ENCODE data around the gene FIGN. TPM values are rescaled to one million over a fixed set of nuclear protein-coding genes. Genes with fewer than 3 reads are reported as not detected.

FIGN gene
- total and polyA plus RNA-seq, 10 of the 15 experiments (the other 5 are each of a cell fraction or from before 2014, with no cell fraction given), result under 0.01 to 0.01 TPM; not detected in 8

DNA sequence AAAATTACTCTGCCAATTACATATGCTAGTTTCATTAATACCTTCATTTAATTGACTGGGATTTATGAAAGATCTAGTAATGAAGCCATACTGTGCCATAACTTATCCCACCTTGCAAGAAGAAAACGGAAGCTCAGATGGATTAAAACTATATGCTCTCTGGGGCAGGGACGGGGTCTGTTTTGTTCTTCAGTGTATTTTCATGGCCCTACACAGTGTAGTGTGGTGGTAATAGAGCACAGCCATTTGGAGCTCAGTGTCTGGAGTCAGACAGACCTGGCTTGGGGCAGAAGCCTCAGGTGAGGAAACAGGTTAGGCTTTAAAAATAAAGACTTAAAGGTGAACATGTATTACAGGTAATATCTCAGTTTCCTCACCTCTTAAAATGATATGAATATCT, 62.3 kb downstream of the FIGN start:
- no peak for FAIRE-seq
- POLR2A ChIA-PET, result no interaction called here

More for the DNA sequence above, 62.3 kb downstream of the FIGN start:
- SMC1A ChIA-PET (ENCODE audit: uncharacterized antibody, unreplicated experiment), result interaction anchor here (1.3 kb wide), 1 partner anchor 11 kb away, joined by 3 read pairs; no protein-coding TSS in a partner anchor
- Histone ChIP-seq H3K27me3 (replicated peaks in 1 of 2; ENCODE audit: control insufficient read depth in 2 of 2, insufficient read depth in 2 of 2, low read length in 1 of 2) (no peaks in the 10 kb centered on the region), H3K79me2 (ENCODE audit: control insufficient read depth, insufficient read depth, low read length) (no peaks in the 10 kb centered on the region), H3K27ac (ENCODE audit: control insufficient read depth, insufficient read depth) (no peak overlapping the region), H4K20me1 (ENCODE audit: control insufficient read depth, insufficient read depth) (no peaks in the 10 kb centered on the region), H3K4me1 (ENCODE audit: control insufficient read depth, insufficient read depth, low read length) (no peaks in the 10 kb centered on the region), H2AFZ (ENCODE audit: control insufficient read depth, low read depth, low read length) (no peak overlapping the region), H3K36me3 (ENCODE audit: control insufficient read depth in 2 of 2, insufficient read depth in 2 of 2, low read length in 1 of 2) (no peaks in the 10 kb centered on the region), H3K4me3 (no peak overlapping the region), H3K4me2 (ENCODE audit: control insufficient read depth, insufficient read depth) (no peak overlapping the region), H3K9me3 (replicated peaks; ENCODE audit: control insufficient read depth, insufficient read depth, low read length) (no peaks in the 10 kb centered on the region), H3K9ac (ENCODE audit: control insufficient read depth, insufficient read depth, low read length) (no peak overlapping the region)
- ATAC-seq, result no peak
- CTCF ChIA-PET, result interaction anchor here (2.2 kb wide), 1 partner anchor 10 kb away, joined by 7 read pairs; no protein-coding TSS in a partner anchor
- TF ChIP-seq, protein P1, sequence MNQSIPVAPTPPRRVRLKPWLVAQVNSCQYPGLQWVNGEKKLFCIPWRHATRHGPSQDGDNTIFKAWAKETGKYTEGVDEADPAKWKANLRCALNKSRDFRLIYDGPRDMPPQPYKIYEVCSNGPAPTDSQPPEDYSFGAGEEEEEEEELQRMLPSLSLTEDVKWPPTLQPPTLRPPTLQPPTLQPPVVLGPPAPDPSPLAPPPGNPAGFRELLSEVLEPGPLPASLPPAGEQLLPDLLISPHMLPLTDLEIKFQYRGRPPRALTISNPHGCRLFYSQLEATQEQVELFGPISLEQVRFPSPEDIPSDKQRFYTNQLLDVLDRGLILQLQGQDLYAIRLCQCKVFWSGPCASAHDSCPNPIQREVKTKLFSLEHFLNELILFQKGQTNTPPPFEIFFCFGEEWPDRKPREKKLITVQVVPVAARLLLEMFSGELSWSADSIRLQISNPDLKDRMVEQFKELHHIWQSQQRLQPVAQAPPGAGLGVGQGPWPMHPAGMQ (IDR thresholded peaks at IDR 0.05; ENCODE audit: borderline replicate concordance), result no peak
- TF ChIP-seq ETV6 (conservative IDR thresholded peaks at IDR 0.05 in 1 of 2, IDR thresholded peaks at IDR 0.05 in 1 of 2; ENCODE audit: borderline replicate concordance in 1 of 2, low read depth in 1 of 2) (no peak), MYB (IDR thresholded peaks at IDR 0.05; ENCODE audit: borderline replicate concordance, low read depth, low read length) (no peak), EP300 (IDR thresholded peaks at IDR 0.05; ENCODE audit: borderline replicate concordance in 1 of 2, control insufficient read depth in 1 of 2, low read depth in 2 of 2, low read length in 2 of 2) (no peak), TCF12 (IDR thresholded peaks at IDR 0.05; ENCODE audit: low read depth, low read length) (no peak), PAX8 (IDR thresholded peaks at IDR 0.05) (no peak), E4F1 (IDR thresholded peaks at IDR 0.05; ENCODE audit: borderline replicate concordance, partially characterized antibody) (no peak), MEF2B (IDR thresholded peaks at IDR 0.05; ENCODE audit: partially characterized antibody, poor library complexity, severe bottlenecking) (no peak), ATF7 (IDR thresholded peaks at IDR 0.05; ENCODE audit: low read depth) (no peak), TCF7 (IDR thresholded peaks at IDR 0.05; ENCODE audit: borderline replicate concordance) (no peak), KAT2A (conservative IDR thresholded peaks at IDR 0.05; ENCODE audit: control insufficient read depth, low read depth, low read length) (no peak)
- TF ChIP-seq, protein P2, sequence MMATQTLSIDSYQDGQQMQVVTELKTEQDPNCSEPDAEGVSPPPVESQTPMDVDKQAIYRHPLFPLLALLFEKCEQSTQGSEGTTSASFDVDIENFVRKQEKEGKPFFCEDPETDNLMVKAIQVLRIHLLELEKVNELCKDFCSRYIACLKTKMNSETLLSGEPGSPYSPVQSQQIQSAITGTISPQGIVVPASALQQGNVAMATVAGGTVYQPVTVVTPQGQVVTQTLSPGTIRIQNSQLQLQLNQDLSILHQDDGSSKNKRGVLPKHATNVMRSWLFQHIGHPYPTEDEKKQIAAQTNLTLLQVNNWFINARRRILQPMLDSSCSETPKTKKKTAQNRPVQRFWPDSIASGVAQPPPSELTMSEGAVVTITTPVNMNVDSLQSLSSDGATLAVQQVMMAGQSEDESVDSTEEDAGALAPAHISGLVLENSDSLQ (IDR thresholded peaks at IDR 0.05), result no peak
- in situ Hi-C loops (cut with MboI) (no loop called here), intact Hi-C loops (cut with micrococcal nuclease; ENCODE audit: unreplicated experiment) (no loop called here)
- no TSS peak for BruUV-seq (replicated peaks)
- RAD21 ChIA-PET (ENCODE audit: unreplicated experiment), result no interaction called here
- DNase-seq (ENCODE audit: low read depth, low spot score), result no peak
- 15% methylated on average over 2 of the region's 2 CpGs for WGBS (ENCODE audit: insufficient coverage, insufficient replicate concordance, low lambda C conversion rate, missing lambda C conversion rate)
